Activated CD8-positive, alpha-beta memory T cell treated with anti-CD3 and anti-CD28 coated beads, Interleukin-2, amount 50 U/mL, for 1 hour (primary cell): ENCODE results near the gene FTO.

Source experiments
- DNase-seq: peaks from one replicate; pipeline ENCODE4 v3.0.0-alpha.2; 2020; ENCODE audit errors: extremely low read depth

FTO gene

DNA sequence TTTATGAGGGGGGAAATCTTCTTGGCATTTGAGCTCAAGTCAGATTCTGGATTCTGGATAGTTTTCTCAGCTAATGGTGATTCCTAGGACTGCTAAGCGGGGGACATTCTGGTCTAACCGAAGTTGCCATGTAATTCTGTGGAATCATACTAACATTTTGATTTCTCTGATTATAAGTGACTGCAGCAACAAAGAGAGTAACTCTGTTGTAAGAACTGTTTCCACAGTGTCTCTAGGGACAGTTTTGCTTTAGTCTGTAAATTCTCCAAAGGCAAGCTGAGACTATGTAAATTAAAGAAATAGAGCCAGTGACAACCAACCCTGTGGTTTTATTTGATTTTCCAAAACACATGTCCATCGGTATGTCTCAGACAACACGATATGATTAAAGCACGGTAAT is 296.4 kb downstream of the FTO start:
- DNase-seq: no peak

DNA sequence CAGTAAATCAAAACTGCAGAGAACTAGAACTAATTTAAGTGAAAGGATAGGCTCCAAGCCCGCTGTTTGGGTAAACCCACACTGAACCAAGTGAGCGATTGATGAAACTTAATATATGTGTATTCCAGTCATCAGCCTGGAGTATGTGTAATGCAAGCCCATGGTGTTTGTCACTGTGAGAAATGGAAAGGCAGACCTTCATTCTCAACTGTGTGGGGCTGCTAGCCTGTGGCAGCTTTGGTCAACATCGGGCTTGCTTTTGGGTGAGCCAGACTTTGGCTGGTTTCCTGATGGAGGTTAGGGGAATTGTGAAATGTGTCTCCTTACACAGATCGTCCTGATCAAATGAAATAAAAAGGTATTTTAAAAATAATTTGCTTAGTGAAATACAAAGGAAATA is 302.7 kb downstream of the FTO start:
- DNase-seq: no peak

DNA sequence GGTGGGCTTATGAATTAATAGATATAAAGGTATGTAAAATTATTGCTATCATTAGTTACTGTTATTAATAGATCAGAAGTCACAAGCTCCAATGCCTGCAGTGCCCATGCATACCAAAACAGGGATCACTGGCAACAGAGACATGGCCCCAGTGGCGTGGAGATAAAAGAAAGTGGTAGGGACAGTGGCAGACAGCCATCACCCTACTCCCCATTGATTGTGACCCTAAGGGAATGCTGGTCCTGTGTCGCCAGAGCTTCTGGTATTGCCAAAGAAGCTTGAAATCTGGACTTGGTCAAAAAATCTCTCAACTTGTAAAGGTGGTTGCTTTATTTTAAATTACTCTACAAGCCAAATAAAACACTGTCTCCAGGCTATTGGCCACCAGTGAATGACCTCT is 303.5 kb downstream of the FTO start:
- DNase-seq: no peak

DNA sequence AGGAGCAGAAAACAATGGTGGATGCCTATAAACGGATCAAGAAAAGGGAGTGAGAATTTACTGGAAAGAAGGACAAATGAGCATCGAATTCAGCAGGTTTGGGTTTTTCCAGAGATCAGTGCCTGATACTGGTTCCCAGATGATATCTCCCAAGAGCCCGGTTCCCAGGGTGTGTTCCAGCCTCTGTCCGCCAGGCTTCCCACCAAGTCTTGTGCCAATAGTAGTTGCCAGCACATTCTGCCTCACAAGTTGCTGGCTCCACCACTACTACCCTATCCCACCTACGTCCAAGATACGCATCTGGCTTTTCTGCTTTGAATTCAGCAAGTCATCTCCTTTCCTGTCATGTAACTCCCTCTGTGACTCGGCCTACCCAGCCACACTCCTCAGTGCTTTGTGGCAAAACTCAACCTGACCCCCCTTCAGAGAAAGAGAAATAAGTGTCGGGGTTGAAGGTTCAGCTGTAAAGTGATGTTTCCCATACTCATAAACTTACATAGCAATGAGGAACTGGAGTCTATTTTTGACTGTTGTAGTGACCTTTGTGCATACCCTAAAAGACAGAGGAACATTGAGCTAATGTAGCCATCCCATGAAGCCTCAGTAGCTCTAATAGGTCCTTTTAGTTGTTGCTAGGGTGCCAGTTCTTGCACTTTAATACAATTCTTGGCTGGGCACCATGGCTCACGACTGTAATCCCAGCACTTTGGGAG is 305.7 kb downstream of the FTO start:
- DNase-seq: no peak

DNA sequence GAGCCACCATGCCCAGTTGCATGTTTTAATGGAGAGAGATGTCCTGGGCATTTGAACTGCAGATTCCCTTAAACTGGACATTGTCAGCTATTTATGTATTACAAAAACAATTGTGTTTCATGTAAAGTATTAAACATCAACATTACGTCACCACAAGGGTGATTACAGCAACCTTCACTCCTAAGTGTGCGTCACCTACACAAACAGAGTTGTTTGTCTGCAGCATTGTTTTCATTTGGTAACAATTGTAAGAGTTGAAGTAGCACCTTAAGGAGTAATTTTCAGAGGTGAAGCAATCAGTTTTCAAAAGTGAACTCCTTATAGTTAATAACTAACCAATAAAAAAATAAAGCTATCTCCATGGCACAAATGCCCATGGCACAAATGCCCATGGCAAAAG is 311.2 kb downstream of the FTO start:
- DNase-seq: no peak

DNA sequence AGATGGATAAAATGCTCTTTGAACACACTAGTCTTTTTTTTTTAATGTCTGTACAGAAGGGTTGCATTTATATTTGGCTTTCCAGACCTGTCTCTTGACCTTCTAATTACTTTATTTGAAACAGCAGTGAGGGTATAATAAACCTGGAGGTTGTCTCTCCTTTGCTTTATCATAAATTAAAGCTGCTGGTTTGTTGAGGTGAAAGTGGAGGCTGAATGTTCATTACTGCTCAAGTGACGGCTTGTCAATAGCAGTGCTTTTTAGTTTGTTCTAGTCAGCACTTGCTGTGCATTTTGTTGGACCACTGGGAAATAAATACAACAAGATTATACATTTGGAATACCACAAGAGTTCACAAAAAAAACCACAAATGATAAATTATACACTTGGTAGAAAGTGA is 318.4 kb downstream of the FTO start:
- DNase-seq: no peak

DNA sequence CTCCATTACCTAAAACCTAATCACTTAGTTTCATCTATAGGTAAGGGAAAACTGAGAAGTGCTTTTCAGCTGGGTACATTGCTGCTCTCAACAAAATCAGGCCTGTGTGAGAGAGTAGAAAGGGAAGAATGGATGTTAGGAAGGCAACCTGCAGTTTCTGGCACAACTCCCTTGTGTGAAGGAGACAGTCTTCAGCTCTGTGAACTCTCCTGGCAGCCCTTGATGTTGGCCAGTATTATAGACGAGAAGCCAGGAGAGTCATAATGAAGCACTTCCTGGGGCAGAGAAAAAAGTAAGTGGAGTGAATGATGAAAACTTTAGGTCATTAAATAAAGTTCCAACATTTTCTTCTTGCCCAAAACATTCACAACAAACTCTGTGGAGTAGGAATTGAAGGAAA is 322.5 kb downstream of the FTO start:
- no peak for DNase-seq

DNA sequence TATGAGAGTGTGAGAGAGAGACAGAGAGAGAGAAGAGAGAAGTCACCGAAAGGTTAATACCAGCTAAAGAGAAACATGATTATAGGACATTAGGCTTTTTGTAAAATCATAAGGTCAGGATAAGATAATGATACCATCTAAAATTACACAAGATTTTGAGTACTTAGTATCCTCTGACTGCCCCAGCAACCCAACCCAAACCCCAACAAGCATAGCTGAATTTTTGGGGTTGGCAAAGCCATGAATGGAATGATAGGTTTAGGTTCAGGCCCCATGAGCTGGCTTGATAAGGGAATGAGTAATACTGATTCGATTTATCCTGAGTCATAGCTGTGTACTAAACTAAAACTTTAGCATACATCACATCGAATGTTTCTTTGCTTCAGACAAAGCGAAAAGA is 323.1 kb downstream of the FTO start:
- DNase-seq: no peak

DNA sequence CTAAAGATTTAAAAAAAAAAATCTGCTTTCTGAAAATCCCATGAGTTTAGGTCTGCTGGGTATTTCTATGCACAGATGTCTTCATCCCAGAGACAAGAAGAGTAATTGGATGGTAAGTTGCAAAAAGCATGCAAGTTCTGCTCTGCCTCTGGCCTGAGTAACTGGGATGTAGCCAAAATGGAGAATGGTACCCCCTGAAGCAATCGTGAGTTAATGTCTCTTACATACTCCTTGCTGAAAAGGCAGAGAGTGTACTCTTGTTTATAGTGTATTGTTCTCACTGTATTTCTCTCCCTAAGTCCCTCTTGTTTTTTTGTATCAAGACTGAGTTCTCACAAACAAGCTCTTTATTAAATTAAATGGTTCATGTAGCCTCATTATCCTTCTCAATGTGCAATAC is 323.6 kb downstream of the FTO start:
- no peak for DNase-seq

DNA sequence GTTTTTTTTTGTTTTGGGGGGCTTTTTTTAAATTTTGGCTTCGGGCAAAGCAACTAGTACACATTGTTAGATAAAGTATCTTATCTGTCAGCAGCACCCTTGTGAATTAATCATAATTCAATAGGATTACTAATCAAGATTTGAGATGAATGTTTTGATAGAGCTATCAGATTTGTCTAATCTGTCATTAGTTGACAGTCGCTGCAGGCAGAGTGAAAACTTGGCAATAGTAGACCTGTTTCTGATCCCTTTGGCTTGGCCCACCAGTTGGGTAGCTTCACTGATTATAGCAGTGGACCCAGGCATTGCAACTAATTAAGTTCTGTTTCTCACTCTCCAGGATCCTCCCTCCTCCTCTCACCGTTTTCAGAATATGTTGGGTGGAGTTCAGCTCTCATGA is 324.0 kb downstream of the FTO start:
- DNase-seq: no peak

DNA sequence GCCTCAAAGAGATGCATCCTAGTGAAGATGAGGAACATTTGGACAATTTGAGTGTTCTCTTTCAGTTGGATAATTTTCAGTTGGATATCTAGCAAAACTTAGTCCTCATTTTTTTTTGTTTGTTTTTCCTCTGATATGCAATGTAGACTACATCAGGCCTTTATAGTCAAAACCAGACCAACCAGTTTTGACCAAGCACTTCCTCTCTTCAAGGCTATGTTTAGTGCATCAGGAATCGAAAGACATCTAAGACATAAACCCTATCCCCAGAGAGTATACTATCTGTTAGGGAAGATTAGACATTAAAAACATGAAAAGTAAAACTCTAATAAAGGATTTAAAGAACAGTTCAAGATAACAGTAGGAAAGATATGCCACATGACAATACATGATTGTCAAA is 326.5 kb downstream of the FTO start:
- no peak for DNase-seq

DNA sequence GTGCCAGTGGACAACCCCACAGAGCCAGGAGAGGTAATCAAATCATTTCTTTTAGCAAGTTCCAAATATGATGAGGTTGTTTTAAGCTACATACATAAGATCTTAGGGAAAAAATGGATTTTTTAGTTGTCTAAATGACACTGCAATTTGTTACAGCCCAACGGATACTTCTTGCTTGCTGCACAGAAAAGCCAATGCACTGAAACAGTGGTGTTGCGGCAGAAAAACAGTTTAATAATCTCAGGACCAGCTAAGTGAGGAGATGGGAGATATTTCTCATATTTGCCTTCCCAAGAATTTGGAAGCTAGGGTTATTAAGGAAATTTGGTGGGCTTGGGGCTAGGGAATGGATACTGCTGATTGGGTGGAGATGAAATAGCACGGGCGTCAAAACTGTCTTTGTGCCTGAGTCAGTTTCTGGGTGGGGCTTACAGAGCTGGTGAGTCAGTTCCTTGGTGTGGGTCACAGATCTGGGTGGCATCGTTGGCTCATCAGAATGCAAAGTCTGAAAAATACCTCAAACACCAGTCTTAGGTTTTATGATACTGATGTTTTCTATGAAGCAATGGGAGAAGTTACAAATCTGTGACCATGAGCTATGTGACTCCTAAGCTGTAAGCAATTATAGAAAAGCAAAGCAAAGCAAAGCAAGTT is 327.3 kb downstream of the FTO start:
- DNase-seq: no peak

DNA sequence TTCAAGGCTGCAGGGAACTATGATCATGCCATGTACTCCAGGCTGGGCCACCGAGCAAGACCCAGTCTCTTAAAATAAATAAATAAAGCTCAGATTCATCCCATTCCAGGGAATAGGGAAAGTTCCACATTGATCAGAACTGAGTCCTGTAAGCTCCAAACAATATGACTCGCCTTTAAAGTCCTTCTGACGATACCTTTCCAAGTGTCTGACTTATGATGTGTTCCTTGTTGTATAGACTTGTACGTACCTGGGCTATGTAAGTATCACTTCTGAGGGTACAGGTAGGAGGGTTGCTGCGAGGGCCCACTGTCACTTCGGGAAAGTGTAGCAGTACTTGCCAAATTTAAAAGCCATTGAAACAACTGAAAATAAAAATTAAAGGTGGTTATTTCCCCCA is 329.8 kb downstream of the FTO start:
- no peak for DNase-seq

DNA sequence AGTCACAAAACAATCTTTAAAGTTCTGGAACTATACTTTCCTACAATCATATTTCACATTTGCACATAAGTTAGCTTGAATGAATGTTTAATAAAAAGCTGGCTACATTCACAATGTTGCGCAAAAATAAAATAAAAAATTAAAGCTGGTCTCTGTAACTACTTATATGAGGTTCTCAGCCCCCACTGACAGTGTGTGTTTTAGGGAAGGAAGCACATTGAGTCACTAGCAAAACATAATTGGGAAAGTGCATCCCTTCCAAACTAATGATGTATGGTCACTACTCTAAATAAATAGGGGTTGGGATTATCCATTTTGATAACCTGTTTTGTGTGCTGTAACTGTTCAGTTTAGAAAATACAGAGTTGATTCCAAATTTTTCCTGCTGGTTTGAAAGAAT is 330.7 kb downstream of the FTO start:
- no peak for DNase-seq

DNA sequence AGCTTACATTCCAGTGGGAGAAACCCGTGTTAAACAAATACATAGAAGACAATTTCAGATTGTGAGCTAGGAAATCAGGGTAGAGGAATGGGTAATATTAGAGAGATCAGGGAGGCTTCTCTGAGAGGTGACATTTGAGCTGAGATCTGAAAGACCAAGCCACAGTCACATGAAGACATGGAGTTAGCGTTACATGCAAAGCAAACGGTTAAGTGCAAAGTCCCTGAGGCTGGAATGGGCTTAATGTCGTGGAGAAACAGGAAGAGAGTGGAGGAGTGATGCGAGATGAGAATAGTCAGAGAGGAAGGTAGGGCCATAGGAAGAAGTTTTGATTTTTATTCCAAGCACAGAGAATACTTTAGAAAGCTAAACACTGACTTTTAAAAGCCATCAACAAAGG is 336.5 kb downstream of the FTO start:
- DNase-seq: no peak

DNA sequence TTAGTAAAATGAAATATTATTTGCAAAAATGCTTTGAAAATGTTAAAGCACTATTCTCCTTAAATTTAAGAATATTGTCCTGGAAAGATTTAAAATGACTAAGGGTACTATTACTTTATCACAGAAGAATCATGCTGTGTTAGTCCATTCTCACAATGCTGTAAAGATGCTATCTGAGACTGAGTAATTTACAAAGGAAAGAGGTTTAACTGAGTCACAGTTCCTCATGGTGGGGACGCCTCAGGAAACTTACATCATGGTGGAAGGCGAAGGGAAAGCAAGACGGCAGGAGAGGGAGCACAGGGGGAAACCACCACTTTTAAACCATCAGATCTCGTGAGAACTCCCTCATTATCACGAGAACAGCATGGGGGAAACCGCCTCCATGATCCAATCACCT is 337.0 kb downstream of the FTO start:
- no peak for DNase-seq

DNA sequence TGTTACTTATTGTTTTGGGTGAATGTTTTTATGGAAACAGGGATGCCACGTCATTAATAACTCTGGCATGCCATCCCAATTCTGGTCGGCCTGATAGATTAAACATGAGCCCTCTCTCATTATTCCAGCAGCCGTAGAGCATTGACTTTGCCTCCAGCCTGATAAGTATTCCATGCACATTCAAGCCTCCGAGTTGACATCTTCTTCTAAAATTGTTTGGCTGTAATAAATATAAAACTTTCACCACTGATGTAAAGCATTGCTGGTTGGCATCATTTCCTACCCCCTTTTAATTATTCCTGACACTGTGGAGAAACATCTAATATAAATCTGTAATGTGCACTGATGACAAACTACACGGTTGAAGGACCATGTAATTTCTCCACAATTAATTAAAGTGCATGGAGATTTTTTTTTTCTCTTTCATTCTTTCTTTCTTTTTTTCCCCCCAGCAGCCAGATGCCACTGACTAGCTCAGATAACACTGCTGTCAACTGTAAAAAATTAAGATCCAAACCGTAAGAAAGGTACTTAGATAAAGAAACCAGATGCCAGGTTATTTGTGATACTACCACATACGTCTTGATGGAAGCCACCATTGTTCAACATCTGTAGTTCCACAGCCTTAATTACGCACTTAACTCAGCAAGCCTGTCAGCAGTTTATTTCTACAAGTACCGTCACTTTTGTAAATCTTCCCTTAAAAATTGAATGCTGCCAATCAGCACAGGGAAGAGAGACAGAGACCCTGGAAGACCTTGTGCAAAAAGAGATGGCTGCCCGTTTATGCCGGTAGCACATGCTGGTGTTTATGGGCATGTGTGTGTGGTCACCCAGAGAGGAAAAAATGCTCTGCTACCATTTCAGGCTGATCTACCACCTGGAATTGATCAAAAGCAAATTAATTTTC is 344.9 kb downstream of the FTO start:
- DNase-seq: no peak

DNA sequence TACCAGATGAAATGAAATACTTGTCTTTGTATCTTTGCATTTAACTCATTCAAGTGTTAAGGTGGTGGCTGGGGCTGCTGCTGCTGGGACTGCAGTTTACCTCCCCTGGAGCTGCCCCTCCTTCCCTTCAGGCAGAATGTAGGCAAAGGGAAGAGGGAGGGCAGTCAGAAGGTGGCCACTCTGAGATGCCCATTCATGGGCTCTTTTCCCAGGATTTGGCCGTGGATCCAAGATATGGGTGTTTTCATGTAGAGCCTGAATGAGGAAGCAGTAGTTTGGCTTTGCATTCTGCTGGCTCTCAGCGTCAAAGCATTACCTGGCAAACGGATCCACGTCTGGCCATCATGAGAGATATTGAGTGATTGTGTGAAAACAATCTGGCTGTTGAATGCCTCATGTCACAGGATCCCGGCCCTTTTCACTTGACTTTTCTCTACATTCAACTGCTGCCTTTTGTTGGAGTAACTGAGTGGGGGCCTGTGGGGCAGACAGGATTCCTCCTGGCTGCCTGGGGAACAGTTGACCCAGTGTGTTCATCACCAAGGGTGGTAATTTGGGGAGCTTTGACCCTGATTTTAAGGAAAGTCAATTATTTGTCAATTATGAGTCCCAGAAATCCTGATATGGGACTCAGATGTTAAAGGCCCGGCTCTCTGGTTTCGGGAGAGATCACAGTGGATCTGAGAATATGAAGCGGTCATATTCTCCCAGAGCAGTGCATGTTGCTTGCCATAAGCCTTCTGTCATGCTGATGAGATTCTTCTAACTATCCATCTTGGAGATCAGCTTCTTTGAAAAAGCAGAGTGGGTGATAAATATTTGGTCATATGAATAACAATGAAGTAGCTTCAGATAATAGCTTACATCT is 345.9 kb downstream of the FTO start:
- DNase-seq: no peak

DNA sequence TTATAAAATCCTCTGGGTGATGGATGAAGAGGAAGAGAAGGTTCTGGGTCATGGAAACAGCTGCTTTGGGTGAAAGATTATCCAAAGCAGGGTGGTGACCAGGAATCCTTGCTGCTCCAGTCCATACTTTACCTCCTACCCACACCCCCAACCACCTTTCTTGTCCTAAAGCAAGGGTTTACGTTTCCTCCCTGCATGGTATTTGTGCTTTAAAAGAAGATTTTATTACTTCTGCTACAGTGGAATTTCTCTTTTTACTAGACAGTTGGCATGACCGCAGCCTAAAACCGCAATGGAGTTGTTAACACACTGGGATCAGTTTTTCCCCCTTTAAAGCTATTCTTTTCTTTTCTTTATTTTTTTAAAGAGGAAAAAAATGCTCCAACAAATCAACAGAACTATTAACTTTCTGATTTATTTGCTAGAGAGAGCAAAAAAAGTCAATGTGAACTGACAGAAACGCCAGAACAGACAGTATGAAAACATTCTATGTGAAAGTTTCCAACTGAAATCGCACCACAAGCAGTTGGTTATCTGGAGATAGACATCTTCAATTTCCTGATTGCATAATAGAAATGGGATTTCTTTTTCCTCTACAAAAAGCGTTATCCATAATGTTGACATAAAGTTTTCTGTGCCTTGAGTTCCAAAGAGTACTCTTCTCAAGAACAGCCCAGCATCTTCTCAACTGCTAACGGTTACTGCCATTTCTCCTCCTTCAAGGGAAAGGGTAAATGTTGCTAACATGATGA is 346.7 kb downstream of the FTO start:
- no peak for DNase-seq

DNA sequence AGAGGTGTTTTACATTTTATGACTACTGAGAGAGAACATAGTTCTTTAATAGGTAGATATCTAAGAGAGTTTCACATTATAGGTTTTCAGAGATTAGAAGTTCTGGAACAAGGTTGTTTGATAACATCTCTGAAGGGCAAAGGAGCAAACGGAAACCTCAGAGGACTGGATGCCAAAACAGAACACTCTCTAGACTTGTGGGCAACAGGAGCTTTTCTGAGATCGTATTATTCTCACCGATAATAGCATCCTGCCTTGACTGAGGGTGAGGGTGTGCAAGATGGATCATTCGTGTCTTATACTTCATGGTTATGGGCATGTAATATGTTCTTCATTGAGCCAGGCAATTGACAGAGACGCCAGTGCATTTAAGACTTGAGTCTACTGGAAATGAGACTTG is 347.9 kb downstream of the FTO start:
- DNase-seq: no peak

DNA sequence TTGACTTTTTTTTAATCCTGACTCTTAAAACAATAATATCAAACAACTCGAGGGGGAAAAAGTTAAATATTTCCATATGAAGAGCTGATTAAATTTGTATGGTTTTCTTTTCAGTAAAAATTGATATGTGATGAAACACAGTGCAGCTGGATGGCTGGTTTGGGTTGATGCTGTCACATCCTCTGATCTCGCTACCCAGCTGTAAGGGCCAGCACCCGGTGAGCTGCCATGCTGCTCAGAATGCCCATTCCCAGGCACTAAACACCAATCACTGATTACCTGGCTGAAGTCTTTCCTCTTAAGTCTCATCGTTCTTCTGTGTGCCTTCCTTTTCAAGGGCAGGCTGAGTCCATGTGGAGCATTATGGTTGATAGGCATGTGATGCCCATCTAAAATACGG is 348.3 kb downstream of the FTO start:
- no peak for DNase-seq
